HepG2 (cell line): ENCODE data around the gene SIX3. TPM values are rescaled to one million over a fixed set of nuclear protein-coding genes. Genes with fewer than 3 reads are reported as not detected.

Experiments
- ATAC-seq: fragments of 200-7000 bp; cut with Tn5 transposase; 3 replicates; pipeline ENCODE4 v1.9.1; 2020; ENCODE audit warnings: mild to moderate bottlenecking, moderate library complexity
- BruUV-seq: library from RNA; stranded (reverse); fragments of 400-500 nt; replicated peaks from 2 replicates; lab custom pipeline; 2021; lab: Mats Ljungman, UMichigan
- CTCF ChIA-PET: fragments of 300-600 bp; formaldehyde crosslinking; extraction: SDS; loops from one replicate; lab custom pipeline; 2021; ENCODE audit warnings: low total read pairs, inconsistent platforms, low intra/inter-chr PET ratio; lab: Yijun Ruan, JAX
- POLR2A ChIA-PET: fragments of 350-600 bp; sonication (Branson Sonifier 250); formaldehyde crosslinking; loops from one replicate; lab custom pipeline; 2020; ENCODE audit warnings: antibody characterized with exemption, inconsistent platforms; lab: Yijun Ruan, JAX
- DNase-seq: peaks from one replicate; pipeline ENCODE4 v3.0.0-alpha.2; 2015; ENCODE audit warnings: low spot score
- FAIRE-seq: peaks from 3 replicates; lab custom pipeline; 2011; peaks lifted over from hg19 to GRCh38; lab: Jason Lieb, UNC
- H2AFZ ChIP-seq: one replicate; pipeline ENCODE4 v1.6.1; 2011; ENCODE audit warnings: low read length, inconsistent platforms
- H3K27ac ChIP-seq: fragments of 300-600 bp; 3 replicates; pipeline ENCODE4 v1.8.0; 2011; ENCODE audit warnings: mixed run types, mild to moderate bottlenecking, mixed read lengths, low read length, inconsistent platforms; ENCODE audit not compliant: insufficient read depth; ENCODE audit errors: extremely low read length
- H3K27me3 ChIP-seq, 2 experiments: fragments of 200-600 bp in 1 of 2; 2 replicates in 1 of 2; 3 replicates in 1 of 2; pipeline versions ENCODE4 v1.6.0 to v1.8.0; 2011; ENCODE audit warnings: low read length in 2 of 2, mild to moderate bottlenecking in 2 of 2, moderate library complexity in 2 of 2, inconsistent platforms in 1 of 2; ENCODE audit not compliant: insufficient read depth in 2 of 2, control insufficient read depth in 1 of 2
- H3K36me3 ChIP-seq, 2 experiments: fragments of 200-600 bp in 1 of 2; replicated peaks in 1 of 2; 2 replicates in 1 of 2; 3 replicates in 1 of 2; pipeline versions ENCODE4 v1.5.1 to v1.8.0; 2011; ENCODE audit warnings: low read length in 2 of 2, inconsistent platforms in 1 of 2; ENCODE audit not compliant: insufficient read depth in 2 of 2, control insufficient read depth in 1 of 2
- H3K4me1 ChIP-seq: 2 replicates; pipeline ENCODE4 v1.5.1; 2012; ENCODE audit warnings: low read length, inconsistent platforms; ENCODE audit not compliant: insufficient read depth
- H3K4me2 ChIP-seq: 2 replicates; pipeline ENCODE4 v1.6.0; 2011; ENCODE audit warnings: low read depth, low read length, inconsistent platforms
- H3K4me3 ChIP-seq, 3 experiments: fragments of 200-600 bp in 1 of 3; sonication (generic), shearing (Covaris generic) in 1 of 3; replicated peaks in 1 of 3; 2 replicates each; pipeline ENCODE4 v1.5.1; 2011 to 2016; ENCODE audit warnings: low read length in 3 of 3, inconsistent platforms in 2 of 3, low read depth in 2 of 3, mild to moderate bottlenecking in 2 of 3, control low read depth in 1 of 3, mixed read lengths in 1 of 3; ENCODE audit not compliant: insufficient read depth in 1 of 3
- H3K79me2 ChIP-seq: one replicate; pipeline ENCODE4 v1.6.1; 2011; ENCODE audit warnings: low read length, inconsistent platforms; ENCODE audit not compliant: insufficient read depth
- H3K9ac ChIP-seq: 2 replicates; pipeline ENCODE4 v1.6.0; 2011; ENCODE audit warnings: mild to moderate bottlenecking, low read depth, low read length, inconsistent platforms; ENCODE audit not compliant: insufficient read depth
- H3K9me3 ChIP-seq: 2 replicates; pipeline ENCODE4 v1.5.1; 2012; ENCODE audit warnings: mild to moderate bottlenecking, low read length
- H4K20me1 ChIP-seq: 2 replicates; pipeline ENCODE4 v1.6.0; 2011; ENCODE audit warnings: inconsistent platforms, mild to moderate bottlenecking, low read length, moderate library complexity; ENCODE audit not compliant: insufficient read depth
- BCL6 ChIP-seq: IDR thresholded peaks from 2 replicates; pipeline ENCODE4 v1.6.1; 2016; ENCODE audit warnings: missing genetic modification reagents, missing compliant biosample characterization
- ELF1 ChIP-seq: sonication (generic); formaldehyde crosslinking; IDR thresholded peaks from 2 replicates; pipeline ENCODE4 v1.4.0; 2020; ENCODE audit warnings: missing genetic modification reagents
- NCOA1 ChIP-seq: sonication (generic); formaldehyde crosslinking; IDR thresholded peaks from 2 replicates; pipeline ENCODE4 v1.9.0; 2021; ENCODE audit warnings: missing genetic modification reagents
- NPAS2 ChIP-seq: sonication (generic); formaldehyde crosslinking; IDR thresholded peaks from 2 replicates; pipeline ENCODE4 v1.8.0; 2022; ENCODE audit warnings: mild to moderate bottlenecking, missing genetic modification reagents, borderline replicate concordance
- SPEN ChIP-seq: sonication (generic); formaldehyde crosslinking; IDR thresholded peaks from 2 replicates; pipeline ENCODE4 v1.5.1; 2020; ENCODE audit warnings: low read depth, mild to moderate bottlenecking, missing genetic modification reagents
- YEATS2 ChIP-seq: sonication (generic); formaldehyde crosslinking; IDR thresholded peaks from 2 replicates; pipeline ENCODE4 v1.4.0; 2020; ENCODE audit warnings: missing genetic modification reagents, borderline replicate concordance
- ZBTB20 ChIP-seq: sonication (generic); formaldehyde crosslinking; IDR thresholded peaks from 2 replicates; pipeline ENCODE4 v1.8.1; 2023; ENCODE audit warnings: missing genetic modification reagents, low read depth, mild to moderate bottlenecking, borderline replicate concordance
- ZNF207 ChIP-seq: fragments of 450-650 bp; IDR thresholded peaks from 2 replicates; pipeline ENCODE4 v1.6.1; 2016; ENCODE audit warnings: antibody characterized with exemption, borderline replicate concordance
- ZNF512B ChIP-seq: sonication (generic); formaldehyde crosslinking; IDR thresholded peaks from 2 replicates; pipeline ENCODE4 v1.5.1; 2020; ENCODE audit warnings: missing genetic modification reagents, mild to moderate bottlenecking, borderline replicate concordance
- ZNF761 ChIP-seq: sonication (generic); formaldehyde crosslinking; conservative IDR thresholded peaks from 2 replicates; pipeline ENCODE4 v1.4.0; 2020; ENCODE audit warnings: mild to moderate bottlenecking, missing genetic modification reagents
- WGBS: methylation state at CpG from one replicate; pipeline ENCODE4 v1.1.6; 2017; ENCODE audit warnings: low lambda C conversion rate; 5-methylcytosine and 5-hydroxymethylcytosine counted together
- in situ Hi-C: cut with HindIII; loops from 2 replicates; pipeline ENCODE4 v1.10.0; 2017; ENCODE audit warnings: low pct_unique_long_range_greater_than_20kb; ENCODE audit not compliant: extremely low pct_ligation_motif_present
- intact Hi-C: fragments of 100-400 bp; cut with micrococcal nuclease; formaldehyde crosslinking; loops from one replicate; pipeline ENCODE4 v1.10.0; 2022; ENCODE audit not compliant: unreplicated experiment
- polyA plus RNA-seq, 8 experiments: library from polyadenylated mRNA; depleted of rRNA in 3 of 8; stranded (reverse) in 7 of 8; unstranded in 1 of 8; fragments of >200 nt; fragmentation: Illumina TruSeq in 4 of 8; extraction: Trizol in 4 of 8; gene quantifications; 2 replicates each; pipeline versions ENCODE4 v1.2.1 to v1.2.3, GENCODE V29; 2011 to 2016; ENCODE audit warnings: low read depth in 4 of 8, missing spikeins in 1 of 8, mixed read lengths in 1 of 8; ENCODE audit not compliant: insufficient read depth in 1 of 8
- total RNA-seq, 5 experiments: library from RNA; depleted of rRNA; stranded (reverse); fragments of >200 nt; fragmentation: Illumina TruSeq; extraction: Trizol; gene quantifications; 2 replicates each; pipeline ENCODE4 v1.2.3, GENCODE V29; 2016; ENCODE audit warnings: low read depth in 1 of 5
- TF ChIP-seq, protein P1 (sequence below): sonication (generic); formaldehyde crosslinking; IDR thresholded peaks from 2 replicates; pipeline ENCODE4 v1.5.1; 2020; ENCODE audit warnings: missing genetic modification reagents, mild to moderate bottlenecking, borderline replicate concordance

Gene SIX3
- total and polyA plus RNA-seq, 2 of the 13 experiments (the other 11 are each of a cell fraction or from before 2014, with no cell fraction given), result not detected

- TF ChIP-seq ZNF761 (CRISPR knock-in tag), result no peak
- TF ChIP-seq, protein P1, sequence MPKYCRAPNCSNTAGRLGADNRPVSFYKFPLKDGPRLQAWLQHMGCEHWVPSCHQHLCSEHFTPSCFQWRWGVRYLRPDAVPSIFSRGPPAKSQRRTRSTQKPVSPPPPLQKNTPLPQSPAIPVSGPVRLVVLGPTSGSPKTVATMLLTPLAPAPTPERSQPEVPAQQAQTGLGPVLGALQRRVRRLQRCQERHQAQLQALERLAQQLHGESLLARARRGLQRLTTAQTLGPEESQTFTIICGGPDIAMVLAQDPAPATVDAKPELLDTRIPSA (CRISPR knock-in tag), result no peak
Observed at GRCh38 chr2:44894058-44894457, 47.4 kb upstream of the SIX3 start (continued).

DNA sequence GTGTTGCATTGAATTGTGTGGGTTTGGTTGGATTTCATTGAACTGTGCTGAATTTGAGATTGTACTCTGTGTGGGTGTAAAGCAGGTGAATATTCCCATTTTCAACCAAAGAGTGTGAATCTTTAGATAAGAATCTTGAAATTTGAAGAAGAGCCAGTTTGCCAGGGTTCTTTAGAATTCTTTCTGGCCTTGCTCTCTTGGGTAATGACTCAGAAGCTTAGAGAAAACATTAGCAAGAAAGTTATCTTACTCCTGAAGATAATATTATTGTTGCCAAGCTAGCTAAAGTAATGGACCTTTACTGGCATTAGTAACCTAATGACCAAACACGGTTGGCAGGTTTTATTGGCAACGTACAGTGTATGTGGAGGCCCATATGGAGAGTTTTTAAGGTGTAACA lies 46.4 kb upstream of the SIX3 start:
- H3K9ac ChIP-seq, result no peak overlapping the region
- H3K4me3 ChIP-seq, result no peak overlapping the region
- no TSS peak for BruUV-seq
- no peaks in the 10 kb centered on the region for H4K20me1 ChIP-seq
- H3K36me3 ChIP-seq, result no peaks in the 10 kb centered on the region
- ATAC-seq, result no peak
- in situ Hi-C loops (no loop called here), intact Hi-C loops (no loop called here)
- no peak overlapping the region for H3K27ac ChIP-seq
- DNase-seq, result no peak
- POLR2A ChIA-PET, result no interaction called here
- no peak overlapping the region for H3K4me2 ChIP-seq
- WGBS, result 8% methylated on average over 2 of the region's 2 CpGs
- no peak for FAIRE-seq
- peaks cover 0 to 18% of the 10 kb centered on the region in 2 experiments; a peak in 1 of 5 replicates for H3K27me3 ChIP-seq
- no peak for TF ChIP-seq SPEN (CRISPR knock-in tag)
- TF ChIP-seq YEATS2 (CRISPR knock-in tag), result no peak
- no peak for TF ChIP-seq NPAS2 (CRISPR knock-in tag)
- TF ChIP-seq ZBTB20 (CRISPR knock-in tag), result no peak
- TF ChIP-seq ZNF207, result no peak
- no peak for TF ChIP-seq NCOA1
- no peak for TF ChIP-seq ELF1
- TF ChIP-seq BCL6 (CRISPR knock-in tag), result no peak
- no peak for TF ChIP-seq ZNF512B (CRISPR knock-in tag)
- H3K79me2 ChIP-seq, result no peaks in the 10 kb centered on the region
- H3K4me1 ChIP-seq, result no peaks in the 10 kb centered on the region
- peaks cover 23% of the 10 kb centered on the region for H3K9me3 ChIP-seq
- CTCF ChIA-PET, result no interaction called here
- H2AFZ ChIP-seq, result no peak overlapping the region
